AG04449 (cell line): ENCODE results near the gene NSMCE4A.

Experiments used
- CTCF ChIA-PET: fragments of 350-600 bp; formaldehyde crosslinking; extraction: SDS; loops from one replicate; lab custom pipeline; 2021; ENCODE audit warnings: antibody characterized with exemption; lab: Yijun Ruan, JAX
- POLR2A ChIA-PET: fragments of 400-600, 350-600 bp; formaldehyde crosslinking; extraction: SDS; loops from one replicate; lab custom pipeline; 2020; ENCODE audit warnings: antibody characterized with exemption, inconsistent platforms; lab: Yijun Ruan, JAX
- DNase-seq: peaks from one replicate; pipeline ENCODE4 v3.0.0-alpha.2; 2010; ENCODE audit warnings: low read depth, low spot score
- H3K4me3 ChIP-seq: 2 replicates; pipeline ENCODE4 v1.5.1; 2011; ENCODE audit warnings: low read depth, mild to moderate bottlenecking, control low read depth, low read length
- TF ChIP-seq, protein P1 (sequence below): IDR thresholded peaks from one replicate; pipeline ENCODE4 v1.5.1; 2011; ENCODE audit warnings: mild to moderate bottlenecking, moderate library complexity, low read length, control low read depth, inconsistent platforms; ENCODE audit not compliant: insufficient read depth; ENCODE audit errors: missing control alignments

Gene NSMCE4A

GRCh38 chr10:121949049-121949448 lies 26.0 kb downstream of the NSMCE4A start:
- CTCF ChIA-PET, result no interaction called here
- H3K4me3 ChIP-seq, result no peak overlapping the region
- TF ChIP-seq, protein P1, sequence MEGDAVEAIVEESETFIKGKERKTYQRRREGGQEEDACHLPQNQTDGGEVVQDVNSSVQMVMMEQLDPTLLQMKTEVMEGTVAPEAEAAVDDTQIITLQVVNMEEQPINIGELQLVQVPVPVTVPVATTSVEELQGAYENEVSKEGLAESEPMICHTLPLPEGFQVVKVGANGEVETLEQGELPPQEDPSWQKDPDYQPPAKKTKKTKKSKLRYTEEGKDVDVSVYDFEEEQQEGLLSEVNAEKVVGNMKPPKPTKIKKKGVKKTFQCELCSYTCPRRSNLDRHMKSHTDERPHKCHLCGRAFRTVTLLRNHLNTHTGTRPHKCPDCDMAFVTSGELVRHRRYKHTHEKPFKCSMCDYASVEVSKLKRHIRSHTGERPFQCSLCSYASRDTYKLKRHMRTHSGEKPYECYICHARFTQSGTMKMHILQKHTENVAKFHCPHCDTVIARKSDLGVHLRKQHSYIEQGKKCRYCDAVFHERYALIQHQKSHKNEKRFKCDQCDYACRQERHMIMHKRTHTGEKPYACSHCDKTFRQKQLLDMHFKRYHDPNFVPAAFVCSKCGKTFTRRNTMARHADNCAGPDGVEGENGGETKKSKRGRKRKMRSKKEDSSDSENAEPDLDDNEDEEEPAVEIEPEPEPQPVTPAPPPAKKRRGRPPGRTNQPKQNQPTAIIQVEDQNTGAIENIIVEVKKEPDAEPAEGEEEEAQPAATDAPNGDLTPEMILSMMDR, result no peak

DNA sequence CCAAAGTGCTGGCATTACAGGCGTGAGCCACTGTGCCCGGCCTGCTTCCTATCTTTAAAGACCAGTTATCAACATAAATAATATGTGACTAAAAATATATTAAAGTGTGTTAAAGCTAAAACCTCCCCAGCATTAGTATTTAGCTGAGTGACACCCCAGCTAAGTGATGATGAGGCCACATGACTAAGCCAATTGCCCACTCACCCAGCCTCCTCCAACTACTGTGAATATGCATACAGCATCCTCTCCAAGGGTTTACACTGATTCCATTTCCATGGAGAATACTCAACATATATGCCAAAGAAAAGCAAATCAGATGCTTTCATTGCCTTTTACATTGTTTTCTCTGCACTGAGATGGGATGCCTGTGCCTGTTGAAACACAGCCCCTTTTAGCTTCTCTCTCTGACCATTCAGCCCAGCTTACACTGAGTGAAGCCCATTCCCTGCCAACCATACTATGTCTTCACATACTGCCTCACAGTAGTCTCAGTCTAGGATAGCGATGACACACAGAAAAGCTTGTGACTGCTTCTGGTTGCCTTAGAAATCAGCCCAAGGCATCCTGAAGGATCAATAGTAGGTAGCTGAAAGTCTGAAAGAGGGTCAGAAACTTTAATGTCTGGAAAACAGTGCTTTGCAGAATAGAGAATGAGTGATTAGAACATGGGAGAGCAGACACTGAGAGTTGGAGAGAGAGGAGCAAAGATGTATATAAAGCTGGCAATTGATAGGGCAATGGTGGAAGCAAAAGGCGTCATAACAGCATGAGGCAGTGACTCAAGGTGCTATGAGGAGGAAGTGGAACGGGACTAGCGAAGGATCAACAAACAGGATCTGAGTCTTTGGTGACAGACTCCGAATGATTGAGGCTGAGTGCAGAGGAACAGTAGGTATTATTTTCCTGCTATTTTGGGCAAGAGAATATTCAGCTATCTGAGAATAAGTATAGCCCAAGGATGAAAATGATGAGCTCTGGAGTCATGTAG lies 27.4 kb downstream of the NSMCE4A start:
- DNase-seq, result no peak
- TF ChIP-seq, protein P1, result no peak
- ChIA-PET CTCF (interaction anchor here (1.1 to 1.4 kb wide), 2 partner anchors 29 to 321 kb away, joined by 3 read pairs; no protein-coding TSS in a partner anchor), POLR2A (no interaction called here)
- no peak overlapping the region for H3K4me3 ChIP-seq

More at GRCh38 chr10:121949049-121949448, 26.0 kb downstream of the NSMCE4A start:
- POLR2A ChIA-PET, result no interaction called here
- DNase-seq, result no peak

- CTCF ChIA-PET, result interaction anchor here (0.7 kb wide), 1 partner anchor 35 kb away, joined by 3 read pairs; no protein-coding TSS in a partner anchor
- H3K4me3 ChIP-seq, result no peak overlapping the region
- POLR2A ChIA-PET, result no interaction called here
- TF ChIP-seq, protein P1, result no peak
- peak; percentile 82 for DNase-seq
These were observed 32.1 kb downstream of the NSMCE4A start for GRCh38 chr10:121942749-121943416.

- TF ChIP-seq, protein P1, result no peak
- POLR2A ChIA-PET, result no interaction called here
- CTCF ChIA-PET, result no interaction called here
- no peak for DNase-seq
- H3K4me3 ChIP-seq, result no peak overlapping the region
These were observed 33.5 kb downstream of the NSMCE4A start for GRCh38 chr10:121941532-121941931.

DNA sequence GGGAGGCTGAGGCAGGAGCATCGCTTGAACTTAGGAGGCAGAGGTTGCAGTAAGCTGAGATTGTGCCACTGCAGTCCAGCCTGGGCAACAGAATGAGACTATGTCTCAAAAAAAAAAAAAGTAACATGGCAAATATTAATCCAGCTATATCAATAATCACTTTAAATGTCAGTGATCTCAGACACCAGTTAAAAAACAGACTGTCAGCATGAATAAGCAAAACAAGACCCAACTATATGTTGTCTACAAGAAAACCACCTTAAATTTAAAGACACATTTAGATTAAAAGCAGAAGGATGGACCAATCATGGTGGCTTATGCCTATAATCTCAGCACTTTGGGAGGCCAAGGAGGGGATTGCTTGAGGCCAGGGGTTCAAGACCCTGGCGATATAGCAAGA lies 38.7 kb downstream of the NSMCE4A start:
- no peak for DNase-seq
- ChIA-PET CTCF (interaction anchor here (1.1 to 1.6 kb wide), 3 partner anchors 8 to 115 kb away, joined by 3 to 5 read pairs (median 4); partner anchors contain the start of gene ATE1), POLR2A (interaction anchor here (1.3 kb wide), 1 partner anchor 9 kb away, joined by 6 read pairs; the partner anchor contains the start of gene ATE1)
- H3K4me3 ChIP-seq, result no peak overlapping the region
- TF ChIP-seq, protein P1, result no peak
